ENCODE measurements around the gene RBBP8NL. TPM values are rescaled to one million over a fixed set of nuclear protein-coding genes. Genes with fewer than 3 reads are reported as not detected.

The RBBP8NL gene
- total RNA-seq, 1 experiment from 2014 or later: 1.5 TPM

DNA sequence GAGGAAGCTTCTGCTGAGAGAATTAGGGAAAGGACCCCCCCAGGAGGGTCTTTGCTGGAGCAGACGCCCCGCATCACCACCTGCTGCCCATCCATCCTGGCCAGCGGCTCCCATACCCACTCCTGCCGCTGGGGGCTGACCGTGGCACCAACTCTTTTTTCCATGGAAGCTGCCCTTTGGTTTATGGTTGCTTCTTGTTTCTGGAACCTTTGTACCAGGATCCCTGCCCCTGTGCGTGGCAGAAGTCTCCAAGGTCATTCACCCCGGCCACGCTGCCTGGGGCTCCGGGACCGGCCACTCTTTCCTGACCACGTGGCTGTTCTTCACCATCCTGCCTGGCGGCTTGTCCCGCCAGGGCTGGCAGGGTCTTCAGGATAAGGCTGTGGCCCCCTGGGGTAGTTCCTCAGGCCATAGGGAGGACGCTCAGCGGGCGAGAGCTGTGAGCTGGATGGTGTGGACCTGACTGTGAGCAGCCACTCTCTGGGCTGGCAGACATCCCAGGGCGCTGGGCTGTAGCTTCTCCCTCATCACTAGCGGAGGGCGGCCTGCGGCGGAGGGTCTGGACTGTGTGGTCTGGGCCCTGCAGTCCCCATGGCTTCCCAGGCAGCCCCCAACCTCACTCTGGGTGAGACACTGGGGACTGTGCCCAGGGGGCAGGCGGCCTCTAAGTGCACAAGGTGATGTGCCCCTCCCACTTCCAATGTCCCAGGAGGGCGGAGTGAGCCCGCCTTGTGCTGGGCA is 22.8 kb upstream of the RBBP8NL start (continued):
- TF ChIP-seq FOXK1 (CRISPR knock-in tag; IDR thresholded peaks at IDR 0.05) (no peak), SMAD4 (CRISPR knock-in tag; IDR thresholded peaks at IDR 0.05) (no peak), JAZF1 (CRISPR knock-in tag; IDR thresholded peaks at IDR 0.05) (no peak), KAT7 (CRISPR knock-in tag; IDR thresholded peaks at IDR 0.05; ENCODE audit: borderline replicate concordance) (no peak), ETV6 (CRISPR knock-in tag; IDR thresholded peaks at IDR 0.05) (no peak)

DNA sequence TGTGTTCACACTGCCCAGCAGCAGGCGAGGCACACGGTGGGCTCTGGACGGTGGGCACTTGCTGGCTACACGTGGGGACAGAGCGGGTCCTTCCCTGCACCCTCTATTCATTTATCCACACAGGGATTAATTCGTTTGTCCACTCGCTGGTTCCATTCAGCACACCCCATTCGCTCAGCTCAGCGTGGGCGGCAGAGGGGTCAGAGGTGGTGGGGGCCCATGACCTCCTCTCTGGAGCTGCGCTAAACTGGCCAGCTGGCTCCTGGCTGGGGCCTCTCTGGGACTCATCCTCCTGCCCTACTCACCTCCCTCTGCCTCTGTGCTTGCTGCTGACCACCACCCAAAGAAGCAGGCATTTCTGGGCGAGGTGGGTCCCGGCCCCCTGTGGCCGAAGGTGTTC is 21.4 kb upstream of the RBBP8NL start:
- no peak overlapping the region for H3K27ac Mint-ChIP-seq
- ChIA-PET POLR2A (no interaction called here), CTCF (interaction anchor here (0.8 to 2.1 kb wide), 3 partner anchors 29 to 51 kb away, joined by 4 to 7 read pairs (median 5); no protein-coding TSS in a partner anchor)
- DNase-seq (ENCODE audit: low spot score) (no peak), ATAC-seq (no peak)
- H3K36me3 Mint-ChIP-seq: no peaks in the 10 kb centered on the region
- TF ChIP-seq ELF4 (CRISPR knock-in tag; IDR thresholded peaks at IDR 0.05; ENCODE audit: low read depth) (no peak), NFYB (CRISPR knock-in tag; conservative IDR thresholded peaks at IDR 0.05; ENCODE audit: low read depth) (no peak), GABPB1 (CRISPR knock-in tag; IDR thresholded peaks at IDR 0.05) (no peak), ZNF423 (CRISPR knock-in tag; IDR thresholded peaks at IDR 0.05) (no peak), ZNF317 (CRISPR knock-in tag; IDR thresholded peaks at IDR 0.05; ENCODE audit: borderline replicate concordance, low read depth) (no peak), NFE2L1 (CRISPR knock-in tag; IDR thresholded peaks at IDR 0.05) (no peak), CREM (CRISPR knock-in tag; IDR thresholded peaks at IDR 0.05) (no peak), MYBL2 (CRISPR knock-in tag; IDR thresholded peaks at IDR 0.05) (no peak)
- TF ChIP-seq, protein P1, sequence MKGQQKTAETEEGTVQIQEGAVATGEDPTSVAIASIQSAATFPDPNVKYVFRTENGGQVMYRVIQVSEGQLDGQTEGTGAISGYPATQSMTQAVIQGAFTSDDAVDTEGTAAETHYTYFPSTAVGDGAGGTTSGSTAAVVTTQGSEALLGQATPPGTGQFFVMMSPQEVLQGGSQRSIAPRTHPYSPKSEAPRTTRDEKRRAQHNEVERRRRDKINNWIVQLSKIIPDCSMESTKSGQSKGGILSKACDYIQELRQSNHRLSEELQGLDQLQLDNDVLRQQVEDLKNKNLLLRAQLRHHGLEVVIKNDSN (CRISPR knock-in tag; IDR thresholded peaks at IDR 0.05): no peak
- peaks cover 3% of the 10 kb centered on the region; the same call in 1 of the 2 replicates for H3K9me3 Mint-ChIP-seq
- no peaks in the 10 kb centered on the region for H3K27me3 Mint-ChIP-seq (ENCODE audit: low read depth)
- H3K4me1 Mint-ChIP-seq: no peaks in the 10 kb centered on the region
- no peak overlapping the region for H3K4me3 Mint-ChIP-seq

DNA sequence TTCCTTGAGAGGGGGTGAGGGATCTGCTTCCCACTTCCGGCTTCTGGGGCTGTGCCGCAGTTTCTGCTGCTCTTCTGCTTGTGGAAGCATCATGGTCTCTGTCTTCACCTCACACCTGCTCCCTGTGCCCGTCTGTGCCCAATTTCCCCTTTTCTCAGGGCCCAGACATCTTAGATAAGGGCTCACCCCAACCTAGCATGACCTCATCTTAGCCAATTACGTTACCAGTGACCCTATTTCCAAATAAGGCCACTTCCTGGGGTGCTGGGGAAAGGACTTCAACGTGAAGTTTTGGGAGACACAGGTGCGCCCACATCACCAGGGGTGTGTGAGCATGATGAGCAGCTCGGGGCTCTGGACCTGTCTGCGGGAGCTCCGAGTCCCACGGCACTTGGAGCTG is 20.7 kb upstream of the RBBP8NL start:
- Mint-ChIP-seq H3K27me3 (ENCODE audit: low read depth) (no peaks in the 10 kb centered on the region), H3K36me3 (no peaks in the 10 kb centered on the region), H3K4me3 (no peak overlapping the region), H3K9me3 (peaks cover 4% of the 10 kb centered on the region; the same call in 1 of the 2 replicates), H3K27ac (peak overlapping the region; percentile 49; the same call in 1 of the 2 replicates), H3K4me1 (no peaks in the 10 kb centered on the region)
- ChIA-PET POLR2A (no interaction called here), CTCF (interaction anchor here (1.6 kb wide), 1 partner anchor 38 kb away, joined by 5 read pairs; no protein-coding TSS in a partner anchor)
- ATAC-seq (no peak), DNase-seq (ENCODE audit: low spot score) (no peak)
- TF ChIP-seq, protein P2, sequence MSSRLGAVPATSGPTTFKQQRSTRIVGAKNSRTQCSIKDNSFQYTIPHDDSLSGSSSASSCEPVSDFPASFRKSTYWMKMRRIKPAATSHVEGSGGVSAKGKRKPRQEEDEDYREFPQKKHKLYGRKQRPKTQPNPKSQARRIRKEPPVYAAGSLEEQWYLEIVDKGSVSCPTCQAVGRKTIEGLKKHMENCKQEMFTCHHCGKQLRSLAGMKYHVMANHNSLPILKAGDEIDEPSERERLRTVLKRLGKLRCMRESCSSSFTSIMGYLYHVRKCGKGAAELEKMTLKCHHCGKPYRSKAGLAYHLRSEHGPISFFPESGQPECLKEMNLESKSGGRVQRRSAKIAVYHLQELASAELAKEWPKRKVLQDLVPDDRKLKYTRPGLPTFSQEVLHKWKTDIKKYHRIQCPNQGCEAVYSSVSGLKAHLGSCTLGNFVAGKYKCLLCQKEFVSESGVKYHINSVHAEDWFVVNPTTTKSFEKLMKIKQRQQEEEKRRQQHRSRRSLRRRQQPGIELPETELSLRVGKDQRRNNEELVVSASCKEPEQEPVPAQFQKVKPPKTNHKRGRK (CRISPR knock-in tag; IDR thresholded peaks at IDR 0.05; ENCODE audit: borderline replicate concordance): no peak
- TF ChIP-seq ZNF317 (CRISPR knock-in tag; IDR thresholded peaks at IDR 0.05; ENCODE audit: borderline replicate concordance, low read depth): no peak
- no peak for TF ChIP-seq CREB1 (CRISPR knock-in tag; IDR thresholded peaks at IDR 0.05)
- TF ChIP-seq TCF7 (CRISPR knock-in tag; IDR thresholded peaks at IDR 0.05; ENCODE audit: low read depth): no peak
- no peak for TF ChIP-seq KAT7 (CRISPR knock-in tag; IDR thresholded peaks at IDR 0.05; ENCODE audit: borderline replicate concordance)
- TF ChIP-seq, protein P3, sequence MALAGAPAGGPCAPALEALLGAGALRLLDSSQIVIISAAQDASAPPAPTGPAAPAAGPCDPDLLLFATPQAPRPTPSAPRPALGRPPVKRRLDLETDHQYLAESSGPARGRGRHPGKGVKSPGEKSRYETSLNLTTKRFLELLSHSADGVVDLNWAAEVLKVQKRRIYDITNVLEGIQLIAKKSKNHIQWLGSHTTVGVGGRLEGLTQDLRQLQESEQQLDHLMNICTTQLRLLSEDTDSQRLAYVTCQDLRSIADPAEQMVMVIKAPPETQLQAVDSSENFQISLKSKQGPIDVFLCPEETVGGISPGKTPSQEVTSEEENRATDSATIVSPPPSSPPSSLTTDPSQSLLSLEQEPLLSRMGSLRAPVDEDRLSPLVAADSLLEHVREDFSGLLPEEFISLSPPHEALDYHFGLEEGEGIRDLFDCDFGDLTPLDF (CRISPR knock-in tag; IDR thresholded peaks at IDR 0.05): no peak
- TF ChIP-seq, protein P4, sequence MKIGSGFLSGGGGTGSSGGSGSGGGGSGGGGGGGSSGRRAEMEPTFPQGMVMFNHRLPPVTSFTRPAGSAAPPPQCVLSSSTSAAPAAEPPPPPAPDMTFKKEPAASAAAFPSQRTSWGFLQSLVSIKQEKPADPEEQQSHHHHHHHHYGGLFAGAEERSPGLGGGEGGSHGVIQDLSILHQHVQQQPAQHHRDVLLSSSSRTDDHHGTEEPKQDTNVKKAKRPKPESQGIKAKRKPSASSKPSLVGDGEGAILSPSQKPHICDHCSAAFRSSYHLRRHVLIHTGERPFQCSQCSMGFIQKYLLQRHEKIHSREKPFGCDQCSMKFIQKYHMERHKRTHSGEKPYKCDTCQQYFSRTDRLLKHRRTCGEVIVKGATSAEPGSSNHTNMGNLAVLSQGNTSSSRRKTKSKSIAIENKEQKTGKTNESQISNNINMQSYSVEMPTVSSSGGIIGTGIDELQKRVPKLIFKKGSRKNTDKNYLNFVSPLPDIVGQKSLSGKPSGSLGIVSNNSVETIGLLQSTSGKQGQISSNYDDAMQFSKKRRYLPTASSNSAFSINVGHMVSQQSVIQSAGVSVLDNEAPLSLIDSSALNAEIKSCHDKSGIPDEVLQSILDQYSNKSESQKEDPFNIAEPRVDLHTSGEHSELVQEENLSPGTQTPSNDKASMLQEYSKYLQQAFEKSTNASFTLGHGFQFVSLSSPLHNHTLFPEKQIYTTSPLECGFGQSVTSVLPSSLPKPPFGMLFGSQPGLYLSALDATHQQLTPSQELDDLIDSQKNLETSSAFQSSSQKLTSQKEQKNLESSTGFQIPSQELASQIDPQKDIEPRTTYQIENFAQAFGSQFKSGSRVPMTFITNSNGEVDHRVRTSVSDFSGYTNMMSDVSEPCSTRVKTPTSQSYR (CRISPR knock-in tag; IDR thresholded peaks at IDR 0.05): no peak
- TF ChIP-seq FOXJ3 (CRISPR knock-in tag; IDR thresholded peaks at IDR 0.05; ENCODE audit: borderline replicate concordance): no peak
- TF ChIP-seq, protein P5, sequence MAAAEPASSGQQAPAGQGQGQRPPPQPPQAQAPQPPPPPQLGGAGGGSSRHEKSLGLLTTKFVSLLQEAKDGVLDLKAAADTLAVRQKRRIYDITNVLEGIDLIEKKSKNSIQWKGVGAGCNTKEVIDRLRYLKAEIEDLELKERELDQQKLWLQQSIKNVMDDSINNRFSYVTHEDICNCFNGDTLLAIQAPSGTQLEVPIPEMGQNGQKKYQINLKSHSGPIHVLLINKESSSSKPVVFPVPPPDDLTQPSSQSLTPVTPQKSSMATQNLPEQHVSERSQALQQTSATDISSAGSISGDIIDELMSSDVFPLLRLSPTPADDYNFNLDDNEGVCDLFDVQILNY (CRISPR knock-in tag; IDR thresholded peaks at IDR 0.05): no peak
- TF ChIP-seq ZNF671 (CRISPR knock-in tag; IDR thresholded peaks at IDR 0.05): no peak
- TF ChIP-seq TEAD1 (CRISPR knock-in tag; IDR thresholded peaks at IDR 0.05): no peak
- no peak for TF ChIP-seq SP1 (CRISPR knock-in tag; conservative IDR thresholded peaks at IDR 0.05)

Data from WTC11 (cell line).